PC-3 (cell line): Measurements from ENCODE around the gene RPLP2. TPM values are rescaled to one million over a fixed set of nuclear protein-coding genes. Genes with fewer than 3 reads are reported as not detected.
A peak's percentile ranks its signal among the peaks of the same experiment; 100 is the strongest.

ENCODE experiments used
- ATAC-seq: fragments of 200-7000 bp; cut with Tn5 transposase; 2 replicates; pipeline ENCODE4 v1.9.1; 2020; ENCODE audit warnings: mild to moderate bottlenecking, moderate library complexity
- BruUV-seq: library from RNA; stranded (reverse); fragments of 400-500 nt; replicated peaks from 2 replicates; lab custom pipeline; 2021; lab: Mats Ljungman, UMichigan
- CTCF ChIA-PET: fragments of 300-600 bp; sonication (Branson Sonifier 250); formaldehyde crosslinking; loops from one replicate; lab custom pipeline; 2022; ENCODE audit warnings: antibody characterized with exemption; lab: Charles Lee
- POLR2A ChIA-PET: fragments of 300-600 bp; sonication (Branson Sonifier 250); formaldehyde crosslinking; loops from one replicate; lab custom pipeline; 2022; ENCODE audit warnings: antibody characterized with exemption; ENCODE audit not compliant: unreplicated experiment; lab: Charles Lee
- DNase-seq: peaks from one replicate; pipeline ENCODE4 v3.0.0-alpha.2; 2015
- H2AFZ ChIP-seq: fragments of 300-600 bp; sonication (generic); 2 replicates; pipeline ENCODE4 v1.6.0; 2016; ENCODE audit warnings: antibody characterized with exemption, low read length
- H3F3A ChIP-seq: fragments of 300-600 bp; sonication (generic); one replicate; pipeline ENCODE4 v1.6.0; 2017; ENCODE audit warnings: antibody characterized with exemption, low read length, control low read depth, mild to moderate bottlenecking; ENCODE audit not compliant: unreplicated experiment
- H3K27ac ChIP-seq: fragments of 300-600 bp; sonication (generic); 2 replicates; pipeline ENCODE4 v1.5.1; 2016; ENCODE audit warnings: mild to moderate bottlenecking, low read length
- H3K27me3 ChIP-seq: fragments of 300-600 bp; sonication (generic); 2 replicates; pipeline ENCODE4 v1.6.1; 2016; ENCODE audit warnings: low read length, mixed read lengths
- H3K36me3 ChIP-seq: fragments of 300-600 bp; sonication (generic); 2 replicates; pipeline ENCODE4 v1.6.1; 2016; ENCODE audit warnings: low read depth, mixed run types, low read length, mixed read lengths
- H3K4me1 ChIP-seq: fragments of 300-600 bp; sonication (generic); 2 replicates; pipeline ENCODE4 v1.5.1; 2016; ENCODE audit warnings: low read length; ENCODE audit not compliant: insufficient read depth
- H3K4me2 ChIP-seq: fragments of 300-600 bp; sonication (generic); 2 replicates; pipeline ENCODE4 v1.6.0; 2016; ENCODE audit warnings: low read length
- H3K4me3 ChIP-seq: fragments of 300-600 bp; sonication (generic); 2 replicates; pipeline ENCODE4 v1.5.1; 2016; ENCODE audit warnings: mild to moderate bottlenecking, low read length, mixed read lengths
- H3K79me2 ChIP-seq: fragments of 300-600 bp; sonication (generic); 2 replicates; pipeline ENCODE4 v1.6.1; 2017; ENCODE audit warnings: low read length, mixed read lengths
- H3K9ac ChIP-seq: fragments of 300-600 bp; sonication (generic); 2 replicates; pipeline ENCODE4 v1.6.0; 2016; ENCODE audit warnings: mild to moderate bottlenecking, low read length
- H3K9me2 ChIP-seq: fragments of 300-600 bp; sonication (generic); replicated peaks from 2 replicates; pipeline ENCODE4 v1.6.1; 2016; ENCODE audit warnings: mixed run types, low read length, mixed read lengths
- H3K9me3 ChIP-seq: fragments of 300-600 bp; sonication (generic); 2 replicates; pipeline ENCODE4 v1.6.1; 2016; ENCODE audit warnings: low read length, mixed read lengths
- H4K20me1 ChIP-seq: fragments of 300-600 bp; sonication (generic); 2 replicates; pipeline ENCODE4 v1.6.1; 2016; ENCODE audit warnings: low read length, mixed read lengths
- CTCF ChIP-seq: fragments of 300-600 bp; sonication (generic); conservative IDR thresholded peaks from 2 replicates; pipeline ENCODE4 v1.5.1; 2017; ENCODE audit warnings: antibody characterized with exemption, low read depth, mild to moderate bottlenecking, low read length
- EZH2 ChIP-seq: fragments of 300-600 bp; sonication (generic); IDR thresholded peaks from one replicate; pipeline ENCODE4 v1.6.1; 2017; ENCODE audit warnings: antibody characterized with exemption, mild to moderate bottlenecking, low read length; ENCODE audit not compliant: unreplicated experiment
- EZH2phosphoT487 ChIP-seq: fragments of 300-600 bp; sonication (generic); IDR thresholded peaks from 2 replicates; pipeline ENCODE4 v1.6.1; 2018; ENCODE audit warnings: mild to moderate bottlenecking, antibody characterized with exemption, low read length, borderline replicate concordance
- intact Hi-C: fragments of 100-400 bp; cut with micrococcal nuclease; formaldehyde crosslinking; loops from 2 replicates; pipeline ENCODE4 v1.9.0; 2023
- total RNA-seq: library from RNA; depleted of rRNA; stranded (reverse); fragments of >200 nt; gene quantifications from 2 replicates; pipeline ENCODE4 v1.2.3, GENCODE V29; 2014

Gene RPLP2
- total RNA-seq, 1 experiment from 2014 or later: 897 TPM

DNA sequence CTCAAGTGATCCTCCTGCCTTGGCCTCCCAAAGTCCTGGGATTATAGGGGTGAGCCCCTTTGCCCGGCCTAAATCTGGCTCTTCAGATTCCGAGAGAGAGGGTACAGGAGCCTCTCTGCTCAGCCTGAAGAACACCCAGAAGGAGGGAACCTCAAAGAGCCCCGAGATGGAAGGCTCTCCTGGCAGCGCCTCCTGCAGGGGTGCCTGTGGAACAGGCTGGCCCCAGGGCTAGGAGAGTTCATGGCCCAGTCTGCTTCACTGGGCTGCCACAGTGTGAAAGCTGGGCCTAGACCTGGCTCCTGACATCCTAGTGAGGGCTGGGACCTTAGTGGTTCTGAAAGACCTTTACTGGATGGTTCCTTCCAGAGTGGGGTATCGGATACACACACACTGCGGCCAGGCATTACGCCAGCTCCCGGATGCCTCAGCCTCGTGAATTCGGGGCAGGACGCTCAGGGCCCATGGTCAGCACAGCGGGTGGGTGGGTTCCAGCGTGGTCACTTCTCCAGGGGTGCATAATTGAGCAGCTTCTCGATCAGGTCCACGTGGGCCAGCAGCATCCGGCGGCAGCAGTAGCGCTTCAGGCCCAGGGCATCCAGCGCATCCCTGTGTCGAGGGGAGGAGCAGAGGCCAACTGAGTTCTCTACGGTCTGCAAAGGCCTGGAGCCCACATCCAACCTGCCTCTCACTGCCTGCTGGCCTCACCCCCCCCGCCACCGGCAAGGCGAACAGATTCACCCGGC lies 30.3 kb downstream of the RPLP2 start:
- peaks cover 53% of the 10 kb centered on the region for H3K36me3 ChIP-seq
- CTCF ChIA-PET: no interaction called here

DNA sequence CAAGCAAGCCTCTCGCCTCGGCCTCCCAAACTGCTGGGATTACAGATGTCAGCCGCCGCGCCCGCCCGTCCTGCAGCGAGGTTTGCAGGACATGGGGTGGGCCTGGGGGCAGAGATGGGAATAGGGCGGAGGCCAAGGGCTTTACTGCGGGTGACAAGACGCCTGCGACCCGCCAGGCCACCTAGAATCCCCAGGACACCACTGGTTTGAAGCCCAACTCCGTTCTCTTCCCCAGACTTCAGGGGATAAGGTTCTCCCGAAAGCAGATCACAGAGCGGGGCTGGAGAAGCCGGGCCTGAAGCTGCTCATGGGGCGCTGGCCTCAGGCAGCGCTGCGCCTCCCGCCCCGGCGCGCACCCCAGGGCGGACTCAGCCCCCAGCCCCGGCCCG lies 32.2 kb downstream of the RPLP2 start:
- Histone ChIP-seq H3F3A (peaks cover 11% of the 10 kb centered on the region), H3K36me3 (peaks cover 43% of the 10 kb centered on the region), H3K9me3 (no peaks in the 10 kb centered on the region), H3K4me1 (peaks cover 46% of the 10 kb centered on the region), H3K9me2 (no peaks in the 10 kb centered on the region), H2AFZ (no peak overlapping the region), H3K4me2 (peak overlapping the region; percentile 90), H3K4me3 (peak overlapping the region; percentile 100), H3K9ac (peak overlapping the region; percentile 97), H3K27ac (peak overlapping the region; percentile 87), H3K79me2 (peaks cover 78% of the 10 kb centered on the region), H3K27me3 (no peaks in the 10 kb centered on the region), H4K20me1 (peaks cover 41% of the 10 kb centered on the region)
- no peak for TF ChIP-seq EZH2phosphoT487
- no peak for TF ChIP-seq EZH2
- no peak for TF ChIP-seq CTCF
- CTCF ChIA-PET: no interaction called here
- BruUV-seq: no TSS peak
- intact Hi-C loops: loop anchor here (5.0 kb wide), 1 partner anchor 210 kb away; no protein-coding TSS in a partner anchor
- DNase-seq (no peak), ATAC-seq (no peak)
- POLR2A ChIA-PET: interaction anchor here (0.6 kb wide), 1 partner anchor 423 kb away, joined by 3 read pairs; no protein-coding TSS in a partner anchor

More for the DNA sequence above, 30.3 kb downstream of the RPLP2 start:
- TF ChIP-seq CTCF: peak; percentile 56
- no peak for TF ChIP-seq EZH2
- no peak for TF ChIP-seq EZH2phosphoT487
- Histone ChIP-seq H3K9ac (peak overlapping the region; percentile 97), H3K9me3 (no peaks in the 10 kb centered on the region), H3K4me2 (peak overlapping the region; percentile 90), H3K4me3 (peak overlapping the region; percentile 100), H3K9me2 (no peaks in the 10 kb centered on the region), H3K79me2 (peaks cover 75% of the 10 kb centered on the region), H3K27me3 (no peaks in the 10 kb centered on the region), H3K4me1 (peaks cover 33% of the 10 kb centered on the region), H3F3A (peaks cover 11% of the 10 kb centered on the region), H4K20me1 (peaks cover 41% of the 10 kb centered on the region), H2AFZ (no peak overlapping the region), H3K27ac (no peak overlapping the region)
- POLR2A ChIA-PET: no interaction called here
- BruUV-seq: no TSS peak
- intact Hi-C loops: loop anchor here (5.0 kb wide), 1 partner anchor 212 kb away; no protein-coding TSS in a partner anchor
- DNase-seq (peak; percentile 28), ATAC-seq (no peak)
